HEK293 (cell line): ENCODE results near the gene DLGAP3.

Experiments
- BCL11A ChIP-seq: fragments of 450-650 bp; formaldehyde crosslinking; IDR thresholded peaks from 2 replicates; pipeline ENCODE4 v1.5.1; 2016; ENCODE audit warnings: low read depth, missing biosample characterization, missing genetic modification characterization
- CTCF ChIP-seq: fragments of 450-650 bp; formaldehyde crosslinking; IDR thresholded peaks from 2 replicates; pipeline ENCODE4 v1.5.1; 2016; ENCODE audit warnings: missing biosample characterization, missing genetic modification characterization
- REST ChIP-seq: fragments of 450-650 bp; formaldehyde crosslinking; IDR thresholded peaks from 2 replicates; pipeline ENCODE4 v1.5.1; 2016; ENCODE audit warnings: missing biosample characterization, missing genetic modification characterization
- ZBTB6 ChIP-seq: fragments of 450-650 bp; formaldehyde crosslinking; IDR thresholded peaks from 2 replicates; pipeline ENCODE4 v1.5.1; 2017; ENCODE audit warnings: missing biosample characterization, missing genetic modification characterization
- ZNF394 ChIP-seq: fragments of 450-650 bp; formaldehyde crosslinking; IDR thresholded peaks from 2 replicates; pipeline ENCODE4 v1.5.1; 2016; ENCODE audit warnings: missing biosample characterization, missing genetic modification characterization, mild to moderate bottlenecking, moderate library complexity, borderline replicate concordance

GRCh38 chr1:34816332-34816731 lies 113.1 kb downstream of the DLGAP3 start:
- no peak for TF ChIP-seq ZBTB6 (tag by site-specific recombination)
- no peak for TF ChIP-seq CTCF (tag by site-specific recombination)
- TF ChIP-seq ZNF394 (tag by site-specific recombination): no peak
- TF ChIP-seq REST: no peak
- TF ChIP-seq BCL11A (tag by site-specific recombination): no peak
